Nucleus accumbens (tissue), 56 donors: ENCODE data around the gene TBX10.
"Not testable (repeated sequence)": the region's sequence is repeated elsewhere in the genome, so short reads cannot be mapped to it uniquely, and the experiment has no call there.

Experiments
- DNase-seq, 56 donors: peaks; one replicate each; lab custom pipeline; 2025; lab: John Stamatoyannopoulos, UW

The TBX10 gene

GRCh38 chr11:67639438-67639859 is at the start of gene TBX10:
Gene TBX10 (minus strand): TSS chr11:67639763. CDS start chr11:67639472, 291 bp downstream.
- no peak for DNase-seq

GRCh38 chr11:67689178-67689577 is 49.6 kb upstream of the TBX10 start:
- DNase-seq: no peak

GRCh38 chr11:67687986-67688385 is 48.4 kb upstream of the TBX10 start:
- no peak for DNase-seq

GRCh38 chr11:67685641-67686332 is 46.2 kb upstream of the TBX10 start:
- not testable (repeated sequence) for DNase-seq

GRCh38 chr11:67682126-67683034 is 42.8 kb upstream of the TBX10 start:
- not testable (repeated sequence) for DNase-seq

- DNase-seq: no peak
Measured at GRCh38 chr11:67680696-67681470, 41.3 kb upstream of the TBX10 start.

- DNase-seq: no peak
Measured at GRCh38 chr11:67675058-67675747, 35.6 kb upstream of the TBX10 start.

GRCh38 chr11:67674442-67674871 is 34.9 kb upstream of the TBX10 start, which contains the start of gene ALDH3B2:
Gene ALDH3B2 (minus strand): TSS chr11:67674623. CDS start chr11:67666935, 7,688 bp downstream.
- no peak for DNase-seq

GRCh38 chr11:67673902-67674301 is 34.3 kb upstream of the TBX10 start:
- DNase-seq: no peak

GRCh38 chr11:67673358-67673757 is 33.8 kb upstream of the TBX10 start:
- DNase-seq: no peak

- no peak for DNase-seq
Measured at GRCh38 chr11:67671211-67671520, 31.6 kb upstream of the TBX10 start.

GRCh38 chr11:67670316-67671210 is 31.0 kb upstream of the TBX10 start:
- DNase-seq: no peak

- DNase-seq: no peak
Measured at GRCh38 chr11:67668192-67668551, 28.6 kb upstream of the TBX10 start.

- DNase-seq: no peak
Measured at GRCh38 chr11:67667490-67668191, 28.1 kb upstream of the TBX10 start.

- no peak for DNase-seq
Measured at GRCh38 chr11:67666676-67667489, 27.3 kb upstream of the TBX10 start.

GRCh38 chr11:67666303-67666645 is 26.7 kb upstream of the TBX10 start:
- DNase-seq: no peak

GRCh38 chr11:67665541-67666302 is 26.2 kb upstream of the TBX10 start:
- DNase-seq: no peak
